ENCODE results near the gene FAM107B. TPM values are rescaled to one million over a fixed set of nuclear protein-coding genes. Genes with fewer than 3 reads are reported as not detected.

Gene FAM107B
- total RNA-seq, 1 experiment from 2014 or later = 24.5 TPM

DNA sequence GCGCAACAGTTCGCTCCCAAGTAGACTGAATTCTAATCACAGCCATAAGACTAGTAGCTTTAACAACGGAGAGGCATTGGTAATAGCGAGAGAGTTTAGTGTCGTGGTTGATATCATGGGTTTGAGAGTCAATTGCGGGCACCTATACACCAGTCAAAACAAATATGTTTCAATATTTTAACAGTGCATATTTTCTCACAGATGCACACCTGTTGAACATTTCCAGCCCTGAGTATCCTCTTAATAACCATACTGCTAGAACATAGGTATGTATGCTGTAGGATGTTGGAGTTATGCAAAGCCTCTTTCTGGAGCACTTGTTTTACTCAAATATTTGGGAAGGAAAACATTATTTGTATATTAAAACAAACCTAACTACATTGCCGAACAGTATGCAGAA lies 92.9 kb downstream of the FAM107B start:
- Histone ChIP-seq H2AK5ac (ENCODE audit: insufficient read length, low read length) (no peak overlapping the region), H3K18ac (ENCODE audit: insufficient read length, low read depth, low read length) (no peak overlapping the region), H3K4me2 (ENCODE audit: insufficient read depth, insufficient read length, low read length) (no peak overlapping the region), H3K23ac (ENCODE audit: insufficient read length, low read depth, low read length) (no peak overlapping the region), H3K4ac (ENCODE audit: low read depth, low read length) (no peak overlapping the region), H3K4me1 (ENCODE audit: insufficient read depth, low read length) (no peaks in the 10 kb centered on the region), H4K8ac (replicated peaks; ENCODE audit: insufficient read length, low read depth, low read length) (no peak overlapping the region), H4K5ac (ENCODE audit: insufficient read length, low read depth, low read length) (no peak overlapping the region), H2BK15ac (ENCODE audit: low read depth, low read length) (no peak overlapping the region), H2BK5ac (ENCODE audit: insufficient read length, low read length) (no peak overlapping the region), H3K14ac (ENCODE audit: insufficient read depth, low read length) (no peak overlapping the region), H4K91ac (ENCODE audit: insufficient read length, low read depth, low read length) (no peak overlapping the region), H4K20me1 (ENCODE audit: control insufficient read depth, insufficient read depth, insufficient read length) (no peaks in the 10 kb centered on the region), H3K56ac (ENCODE audit: insufficient read length, low read depth, low read length) (no peak overlapping the region), H3K79me1 (ENCODE audit: insufficient read depth, low read depth, low read length, poor library complexity, severe bottlenecking) (no peaks in the 10 kb centered on the region), H3K79me2 (ENCODE audit: insufficient read depth, low read length) (no peaks in the 10 kb centered on the region), H3K27me3 (ENCODE audit: insufficient read depth, low read length) (no peaks in the 10 kb centered on the region), H2BK120ac (ENCODE audit: low read depth, low read length, poor library complexity, severe bottlenecking) (no peak overlapping the region), H3K27ac (ENCODE audit: insufficient read length, low read depth, low read length) (no peak overlapping the region), H3K9me3 (ENCODE audit: control insufficient read depth, low read depth, low read length) (no peaks in the 10 kb centered on the region), H2BK20ac (ENCODE audit: low read depth, low read length, poor library complexity, severe bottlenecking) (no peak overlapping the region), H3T11ph (ENCODE audit: low read length) (no peak overlapping the region), H2AFZ (ENCODE audit: low read length) (no peak overlapping the region), H3K23me2 (ENCODE audit: insufficient read length, low read depth, low read length, poor library complexity, severe bottlenecking) (no peaks in the 10 kb centered on the region), H3K9ac (ENCODE audit: extremely low read depth, insufficient read length, low read length) (no peak overlapping the region), H2BK12ac (ENCODE audit: insufficient read length, low read depth, low read length) (no peak overlapping the region)
- Mint-ChIP-seq H3K4me1 (peaks cover 3% of the 10 kb centered on the region in 2 experiments; a peak in 1 of 4 replicates), H3K36me3 (ENCODE audit: insufficient read depth in 1 of 3, low read depth in 3 of 3) (no peaks in the 10 kb centered on the region), H3K4me3 (no peak overlapping the region), H3K27ac (no peak overlapping the region; a peak in 1 of 7 replicates), H3K27me3 (ENCODE audit: low read depth) (peaks cover 4% of the 10 kb centered on the region), H3K9me3 (no peaks in the 10 kb centered on the region)
- WGBS (ENCODE audit: extremely low coverage, insufficient read length, low lambda C conversion rate) = no CpG with 5 or more reads among the region's 7 CpGs
- TF ChIP-seq, protein P1, sequence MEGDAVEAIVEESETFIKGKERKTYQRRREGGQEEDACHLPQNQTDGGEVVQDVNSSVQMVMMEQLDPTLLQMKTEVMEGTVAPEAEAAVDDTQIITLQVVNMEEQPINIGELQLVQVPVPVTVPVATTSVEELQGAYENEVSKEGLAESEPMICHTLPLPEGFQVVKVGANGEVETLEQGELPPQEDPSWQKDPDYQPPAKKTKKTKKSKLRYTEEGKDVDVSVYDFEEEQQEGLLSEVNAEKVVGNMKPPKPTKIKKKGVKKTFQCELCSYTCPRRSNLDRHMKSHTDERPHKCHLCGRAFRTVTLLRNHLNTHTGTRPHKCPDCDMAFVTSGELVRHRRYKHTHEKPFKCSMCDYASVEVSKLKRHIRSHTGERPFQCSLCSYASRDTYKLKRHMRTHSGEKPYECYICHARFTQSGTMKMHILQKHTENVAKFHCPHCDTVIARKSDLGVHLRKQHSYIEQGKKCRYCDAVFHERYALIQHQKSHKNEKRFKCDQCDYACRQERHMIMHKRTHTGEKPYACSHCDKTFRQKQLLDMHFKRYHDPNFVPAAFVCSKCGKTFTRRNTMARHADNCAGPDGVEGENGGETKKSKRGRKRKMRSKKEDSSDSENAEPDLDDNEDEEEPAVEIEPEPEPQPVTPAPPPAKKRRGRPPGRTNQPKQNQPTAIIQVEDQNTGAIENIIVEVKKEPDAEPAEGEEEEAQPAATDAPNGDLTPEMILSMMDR (conservative IDR thresholded peaks at IDR 0.05) = no peak
- DNase-seq = no peak

All from H9 (cell line).